ENCODE data around the gene CELA2A.
"Not testable (repeated sequence)": the region's sequence is repeated elsewhere in the genome, so short reads cannot be mapped to it uniquely, and the experiment has no call there.

Gene CELA2A

DNA sequence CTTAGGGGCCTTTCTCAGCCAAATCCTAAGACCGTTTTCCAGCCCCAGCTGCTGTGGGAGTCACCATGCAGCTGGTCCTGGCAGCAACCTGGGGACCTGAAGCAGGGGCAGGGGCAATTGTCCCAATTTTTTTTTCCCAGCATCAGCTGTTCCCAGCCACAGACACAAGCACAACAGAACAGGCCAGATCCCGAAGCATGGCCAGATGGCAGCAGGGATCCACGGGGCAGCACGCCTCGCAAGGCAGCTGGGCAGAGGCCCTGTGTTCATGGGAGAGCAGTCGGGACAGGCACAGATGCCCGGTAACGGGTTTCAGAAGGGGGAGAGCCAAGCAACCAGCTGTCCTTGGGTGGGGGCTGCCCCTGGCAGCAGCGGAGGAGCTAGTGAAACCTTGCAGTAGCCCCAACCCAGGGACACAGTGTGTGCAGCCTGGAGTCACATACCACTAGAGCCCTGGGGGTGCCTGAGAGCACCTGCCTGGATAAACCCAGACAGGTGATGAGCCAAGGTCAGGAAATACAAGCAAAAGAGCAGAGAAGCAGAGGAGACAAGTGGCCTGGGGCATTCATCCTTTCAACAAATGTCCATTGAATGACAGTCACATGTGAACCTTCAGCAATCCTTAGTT, 13.4 kb downstream of the CELA2A start:
- not testable (repeated sequence) for DNase-seq (ENCODE audit: low spot score)

DNA sequence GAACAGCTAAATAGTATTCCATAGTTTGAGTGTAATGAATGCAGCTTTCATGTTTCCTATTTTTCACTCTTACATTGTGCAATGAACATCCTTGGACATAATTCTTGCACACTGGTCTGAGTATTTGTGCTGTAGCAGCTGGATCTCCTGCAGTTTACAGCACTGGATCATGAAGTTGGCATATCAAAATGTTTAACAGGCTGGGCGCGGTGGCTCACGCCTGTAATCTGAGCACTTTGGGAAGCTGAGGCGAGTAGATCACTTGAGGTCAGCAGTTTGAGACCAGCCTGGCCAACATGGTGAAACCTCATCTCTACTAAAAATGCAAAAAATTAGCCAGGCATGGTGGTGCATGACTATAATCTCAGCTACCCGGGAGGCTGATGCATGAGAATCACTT, 14.5 kb downstream of the CELA2A start:
- DNase-seq (ENCODE audit: low spot score) = not testable (repeated sequence)

DNA sequence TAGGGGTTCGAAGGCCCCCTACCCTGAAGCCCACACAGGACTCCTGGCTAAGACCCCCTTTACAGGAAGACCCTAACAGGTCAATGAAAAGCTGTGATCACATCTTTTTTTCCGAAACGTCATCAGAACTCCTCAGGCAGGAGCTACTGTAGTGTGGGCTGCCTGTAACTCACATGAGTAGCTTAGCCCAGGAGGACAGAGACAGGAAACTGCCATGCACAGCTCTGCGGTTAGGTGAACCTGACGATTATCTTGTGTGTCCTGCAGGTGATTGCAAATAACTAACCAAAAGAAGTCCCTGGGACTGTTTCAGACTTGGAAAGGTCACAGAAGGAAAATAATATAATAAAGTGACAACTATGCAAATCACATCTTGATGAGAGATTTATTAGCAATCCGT, 15.2 kb downstream of the CELA2A start:
- not testable (repeated sequence) for DNase-seq (ENCODE audit: low spot score)

DNA sequence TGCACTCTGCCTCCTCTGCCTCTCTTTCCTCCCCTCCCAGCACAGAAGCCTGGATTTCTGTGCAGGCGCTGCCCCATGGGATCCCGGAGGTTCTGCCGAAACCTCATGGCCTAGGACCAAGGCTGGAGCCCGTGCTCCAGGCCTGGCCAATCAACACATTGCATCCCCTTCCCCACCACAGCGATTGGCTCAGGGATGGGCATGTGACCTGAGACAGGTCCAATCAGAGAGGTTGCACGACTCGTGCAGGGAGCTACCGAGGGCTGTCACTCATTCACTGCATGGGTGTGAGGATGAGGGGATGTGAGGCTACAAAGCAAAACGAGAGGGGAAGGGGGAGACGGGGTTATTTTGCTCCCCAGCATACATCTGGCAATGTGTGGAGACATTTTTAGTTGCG, 16.1 kb downstream of the CELA2A start:
- DNase-seq (ENCODE audit: low spot score) = no peak

DNA sequence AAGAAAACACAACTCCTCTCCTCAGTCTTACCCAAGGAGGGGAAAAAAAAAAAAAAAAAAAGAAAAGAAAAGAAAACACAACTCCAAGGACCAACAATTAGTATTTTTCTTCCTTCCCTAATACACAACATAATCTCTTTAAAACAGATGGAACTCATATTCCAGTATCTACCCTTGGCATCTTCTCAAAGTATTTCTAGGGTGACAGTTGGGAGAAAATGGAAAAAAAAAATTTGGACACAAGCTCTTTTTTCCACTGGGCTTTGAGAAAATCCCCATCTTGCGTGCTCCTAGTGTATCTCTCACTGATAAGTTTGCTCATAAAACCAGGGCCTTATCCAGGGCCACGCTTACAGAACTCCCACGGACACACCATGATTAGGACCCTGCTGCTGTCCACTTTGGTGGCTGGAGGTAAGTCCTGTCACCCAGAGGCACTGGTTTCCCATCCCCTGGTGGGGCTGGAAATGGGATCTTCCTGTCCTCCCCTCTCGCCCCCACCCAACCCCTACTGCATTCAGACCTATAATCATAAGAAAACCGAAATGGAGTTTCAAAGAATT, 19.3 kb downstream of the CELA2A start, which contains the start of gene CELA2B:
Gene CELA2B (plus strand): TSS at position 353 of the 563 bp plus-strand sequence. CDS start 22 bp downstream, at position 375.
- DNase-seq (ENCODE audit: low spot score) = no peak

DNA sequence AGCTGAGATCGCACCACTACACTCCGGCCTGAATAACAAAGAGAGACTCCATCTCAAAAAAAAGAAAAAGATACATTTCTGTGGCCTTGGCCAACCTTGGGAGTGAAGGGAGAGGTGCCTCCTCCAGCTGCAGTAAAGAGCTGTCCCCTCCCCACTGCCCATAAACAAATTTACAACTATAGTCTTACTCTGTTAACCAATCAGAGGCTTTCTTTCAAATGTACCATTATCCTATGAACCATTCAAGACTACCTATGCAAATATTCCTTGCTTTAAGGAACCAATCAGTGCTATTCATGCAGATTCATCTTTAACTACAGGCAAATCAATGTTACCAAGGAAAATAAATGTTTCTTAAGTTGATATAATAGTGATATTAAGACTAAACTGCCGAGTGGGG, 20.4 kb downstream of the CELA2A start:
- DNase-seq (ENCODE audit: low spot score) = no peak

DNA sequence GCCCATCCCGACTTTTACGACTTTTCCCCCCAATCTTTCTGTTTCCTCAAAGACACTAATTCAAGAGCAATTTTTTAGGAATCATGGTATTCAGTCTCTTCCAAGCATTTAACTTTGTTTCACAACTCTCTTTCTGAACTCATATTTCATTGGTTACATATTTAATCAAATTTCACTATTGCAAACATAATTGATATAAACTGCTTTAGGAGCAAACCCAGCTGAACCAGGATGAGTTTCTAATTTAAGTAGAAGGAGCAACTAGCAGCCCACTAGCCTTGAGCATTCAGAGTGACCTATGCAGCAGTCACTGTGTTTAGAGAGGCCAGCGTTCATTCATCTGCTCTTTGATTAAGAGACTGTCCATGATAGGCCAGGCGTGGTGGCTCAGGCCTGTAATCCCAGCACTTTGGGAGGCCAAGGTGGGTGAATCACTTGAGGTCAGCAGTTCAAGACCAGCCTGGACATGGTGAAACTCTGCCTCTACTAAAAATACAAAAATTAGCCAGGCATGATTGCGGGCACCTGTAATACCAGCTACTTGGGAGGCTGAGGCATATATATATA, 21.2 kb downstream of the CELA2A start:
- no peak for DNase-seq (ENCODE audit: low spot score)

DNA sequence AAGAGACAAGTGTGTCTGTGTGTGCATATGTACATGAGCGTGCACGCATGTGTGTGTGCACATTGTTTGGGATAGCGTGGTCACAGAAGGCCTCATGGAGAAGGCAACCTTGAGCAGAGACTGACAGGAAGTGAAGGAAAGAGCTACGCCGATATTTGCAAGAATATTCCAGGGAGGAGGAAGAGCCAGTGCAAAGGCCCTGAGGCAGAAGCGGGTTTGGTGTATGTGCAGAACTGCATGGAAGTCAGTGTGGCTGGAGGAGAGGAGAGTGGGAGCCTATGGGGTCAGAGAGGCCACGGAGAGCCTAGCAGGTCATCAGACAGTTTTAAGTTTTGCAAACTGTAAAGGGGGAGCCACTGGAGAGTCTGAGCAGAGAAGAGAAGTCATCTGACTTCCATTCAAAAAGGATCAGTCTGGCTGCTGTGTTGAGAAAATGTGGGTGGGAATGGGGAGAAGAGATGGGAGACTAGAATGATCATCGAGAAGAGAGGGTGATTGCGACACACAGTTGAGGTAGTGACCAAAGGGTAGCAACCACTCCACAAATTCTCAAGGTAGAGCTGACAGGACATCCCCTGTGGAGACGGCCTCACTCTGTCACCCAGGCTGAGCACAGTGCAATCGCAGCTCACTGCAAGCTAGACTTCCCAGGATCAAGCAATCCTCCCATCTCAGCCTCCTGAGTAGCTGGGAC, 23.3 kb downstream of the CELA2A start:
- no peak for DNase-seq (ENCODE audit: low spot score)

DNA sequence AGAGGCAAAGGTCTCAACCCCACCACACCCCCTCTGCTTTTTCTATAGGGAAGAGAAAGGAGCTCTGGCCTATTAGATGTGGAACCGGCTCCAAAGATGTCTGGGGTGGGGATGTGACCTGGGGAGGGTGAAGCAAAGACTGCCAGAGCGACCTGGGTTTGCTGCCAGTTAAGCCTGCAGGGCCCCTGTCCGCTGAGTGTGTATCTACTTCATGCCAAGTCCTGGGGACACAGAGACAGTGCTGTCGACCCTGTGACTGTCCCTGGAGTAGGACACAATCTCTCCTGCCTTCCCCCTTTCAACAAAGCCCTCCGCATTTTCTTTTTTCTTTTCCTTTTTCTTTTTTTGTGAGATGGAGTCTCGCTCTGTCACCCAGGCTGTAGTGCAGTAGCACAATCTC, 25.9 kb downstream of the CELA2A start:
- DNase-seq (ENCODE audit: low spot score) = not testable (repeated sequence)

DNA sequence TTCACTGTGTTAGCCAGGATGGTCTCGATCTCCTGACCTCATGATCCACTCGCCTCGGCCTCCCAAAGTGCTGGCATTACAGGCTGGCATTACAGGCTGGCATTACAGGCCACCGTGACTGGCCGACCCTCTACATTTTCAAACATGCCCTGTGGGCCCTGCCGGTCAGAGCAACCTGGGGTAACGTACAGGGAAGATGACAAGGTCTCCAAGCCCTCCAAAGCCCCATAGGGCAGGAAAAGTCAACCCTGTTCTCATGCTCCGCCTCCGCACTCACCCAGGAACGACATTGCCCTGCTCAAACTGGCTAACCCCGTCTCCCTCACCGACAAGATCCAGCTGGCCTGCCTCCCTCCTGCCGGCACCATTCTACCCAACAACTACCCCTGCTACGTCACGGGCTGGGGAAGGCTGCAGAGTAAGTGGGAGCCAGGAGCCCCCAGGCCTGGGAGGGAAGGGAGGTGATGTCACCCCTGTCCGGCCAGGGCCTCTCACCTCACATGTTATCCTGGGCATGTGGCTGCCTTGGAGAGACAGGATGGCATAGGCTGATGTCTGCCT, 26.5 kb downstream of the CELA2A start:
- DNase-seq (ENCODE audit: low spot score) = not testable (repeated sequence)

DNA sequence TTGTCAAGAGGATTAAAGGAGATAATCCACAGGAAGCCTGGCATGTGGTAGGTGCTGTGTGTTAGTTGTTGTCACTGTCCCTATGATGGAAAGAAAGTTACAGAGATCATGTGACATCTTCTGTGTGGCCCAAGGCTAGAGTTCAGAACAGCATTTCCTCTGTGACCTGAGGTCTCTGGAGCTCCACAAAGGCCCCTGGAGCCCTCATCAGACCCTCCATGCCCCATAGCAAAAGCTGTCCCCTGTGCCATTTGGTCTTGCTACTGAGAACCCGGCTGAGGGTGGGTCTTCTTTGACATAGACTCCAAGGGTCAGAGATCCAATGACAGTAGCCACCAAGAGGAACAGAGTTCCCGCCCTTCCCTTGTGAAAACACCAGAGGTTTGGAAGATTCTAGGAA, 27.4 kb downstream of the CELA2A start:
- no peak for DNase-seq (ENCODE audit: low spot score)

DNA sequence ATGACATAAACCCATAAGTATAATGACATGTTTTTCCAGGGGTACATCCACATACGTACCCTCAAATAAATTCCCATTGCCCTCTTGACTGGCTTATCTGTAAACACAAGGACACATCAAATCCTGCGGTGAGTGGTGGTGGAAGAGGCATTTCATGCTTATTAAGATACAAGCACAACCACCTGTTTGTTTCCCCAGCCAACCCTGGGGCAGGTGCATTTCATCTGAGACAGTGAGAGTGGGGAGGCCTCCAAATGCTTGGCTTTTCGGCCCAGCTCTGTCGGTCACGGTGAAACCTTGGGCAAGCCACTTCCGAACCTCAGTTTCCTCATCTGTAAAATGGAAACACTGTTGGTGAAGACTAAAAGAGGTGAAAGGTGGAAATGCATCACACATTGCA, 27.9 kb downstream of the CELA2A start:
- DNase-seq (ENCODE audit: low spot score) = not testable (repeated sequence)

DNA sequence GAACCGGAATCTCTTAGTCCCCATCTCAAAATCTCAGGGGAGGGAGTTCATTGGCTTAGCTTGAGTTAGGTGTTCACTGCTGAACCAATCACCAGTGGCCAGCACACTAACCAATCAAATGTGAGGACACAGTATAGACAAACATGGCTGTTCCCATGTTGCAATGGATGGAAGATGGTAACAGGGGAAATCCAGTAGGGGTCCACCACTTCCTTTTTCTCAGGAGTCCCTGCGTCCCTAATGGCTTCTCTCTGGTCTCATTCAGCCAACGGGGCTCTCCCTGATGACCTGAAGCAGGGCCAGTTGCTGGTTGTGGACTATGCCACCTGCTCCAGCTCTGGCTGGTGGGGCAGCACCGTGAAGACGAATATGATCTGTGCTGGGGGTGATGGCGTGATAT, 29.1 kb downstream of the CELA2A start:
- no peak for DNase-seq (ENCODE audit: low spot score)

DNA sequence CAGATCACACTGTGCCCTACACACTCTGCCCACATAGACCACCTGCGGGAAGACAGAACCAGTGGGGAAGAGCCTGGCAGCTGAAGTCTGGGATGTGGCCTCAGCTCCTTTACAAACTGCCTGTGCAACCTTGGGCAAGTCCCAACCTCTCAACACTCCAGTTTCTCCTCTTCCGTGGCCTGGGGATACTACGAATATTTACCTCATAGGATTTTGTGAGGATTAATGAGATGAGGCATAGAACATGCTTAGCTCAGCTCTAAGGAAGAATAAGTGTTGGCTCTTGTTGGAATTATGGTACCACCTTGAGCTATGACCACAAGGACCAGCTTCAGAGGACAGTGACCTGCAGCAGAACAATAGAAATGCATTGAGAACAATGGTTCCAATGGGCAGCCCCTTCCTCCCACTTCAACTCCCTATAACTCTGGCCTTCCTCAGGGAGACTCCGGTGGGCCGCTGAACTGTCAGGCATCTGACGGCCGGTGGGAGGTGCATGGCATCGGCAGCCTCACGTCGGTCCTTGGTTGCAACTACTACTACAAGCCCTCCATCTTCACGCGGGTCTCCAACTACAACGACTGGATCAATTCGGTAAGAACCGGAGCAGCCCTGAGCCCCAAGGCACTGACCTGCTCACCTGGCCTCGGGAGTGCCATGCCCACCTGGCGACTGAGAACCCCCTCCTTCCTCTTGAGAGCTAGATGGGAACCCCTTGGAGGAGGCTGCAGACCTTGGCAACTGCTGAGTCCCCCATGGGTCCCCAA, 30.5 kb downstream of the CELA2A start:
- not testable (repeated sequence) for DNase-seq (ENCODE audit: low spot score)

DNA sequence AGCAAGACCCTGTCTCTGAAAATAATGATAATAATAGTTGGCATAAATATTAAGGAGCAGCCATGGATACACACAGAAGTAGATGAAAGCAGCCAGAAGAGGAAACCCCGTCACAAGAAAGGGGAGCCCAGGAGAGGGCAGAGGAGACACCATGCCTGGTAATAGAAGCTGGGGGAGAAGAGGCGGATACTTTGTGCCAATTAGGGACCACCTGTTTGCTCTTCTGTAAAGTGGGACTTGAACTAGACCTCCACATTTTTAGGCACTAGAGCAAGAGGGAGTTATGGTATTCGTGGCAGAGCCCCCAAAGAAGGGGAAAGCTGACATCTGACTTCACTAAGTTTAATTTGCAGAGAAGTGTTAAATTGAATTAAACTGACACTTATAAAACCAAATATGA, 31.8 kb downstream of the CELA2A start:
- no peak for DNase-seq (ENCODE audit: low spot score)

DNA sequence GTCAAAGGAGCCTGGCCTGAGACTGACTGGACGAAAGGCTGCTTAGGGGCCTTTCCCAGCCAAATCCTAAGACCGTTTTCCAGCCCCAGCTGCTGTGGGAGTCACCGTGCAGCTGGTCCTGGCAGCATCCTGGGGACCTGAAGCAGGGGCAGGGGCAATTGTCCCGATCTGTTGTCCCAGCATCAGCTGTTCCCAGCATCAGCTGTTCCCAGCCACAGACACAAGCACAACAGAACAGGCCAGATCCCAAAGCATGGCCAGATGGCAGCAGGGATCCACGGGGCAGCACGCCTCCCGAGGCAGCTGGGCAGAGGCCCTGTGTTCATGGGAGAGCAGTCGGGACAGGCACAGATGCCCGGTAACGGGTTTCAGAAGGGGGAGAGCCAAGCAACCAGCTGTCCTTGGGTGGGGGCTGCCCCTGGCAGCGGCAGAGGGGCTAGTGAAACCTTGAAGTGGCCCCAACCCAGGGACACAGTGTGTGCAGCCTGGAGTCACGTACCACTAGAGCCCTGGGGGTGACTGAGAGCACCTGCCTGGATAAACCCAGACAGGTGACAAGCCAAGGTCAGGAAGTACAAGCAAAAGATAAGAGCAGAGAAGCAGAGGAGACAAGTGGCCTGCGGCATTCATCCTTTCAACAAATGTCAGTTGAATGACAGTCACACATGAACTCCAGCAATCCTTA, 32.7 kb downstream of the CELA2A start:
- no peak for DNase-seq (ENCODE audit: low spot score)

DNA sequence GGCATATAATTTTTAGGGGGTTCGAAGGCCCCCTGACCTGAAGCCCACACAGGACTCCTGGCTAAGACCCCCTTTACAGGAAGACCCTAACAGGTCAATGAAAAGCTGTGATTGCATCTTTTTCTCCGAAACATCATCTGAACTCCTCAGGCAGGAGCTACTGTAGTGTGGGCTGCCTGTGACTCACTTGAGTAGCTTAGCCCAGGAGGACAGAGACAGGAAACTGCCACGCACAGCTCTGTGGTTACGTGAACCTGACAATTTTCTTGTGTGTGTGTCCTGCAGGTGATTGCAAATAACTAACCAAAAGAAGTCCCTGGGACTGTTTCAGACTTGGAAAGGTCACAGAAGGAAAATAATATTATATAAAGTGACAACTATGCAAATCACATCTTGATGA, 34.5 kb downstream of the CELA2A start:
- not testable (repeated sequence) for DNase-seq (ENCODE audit: low spot score)

DNA sequence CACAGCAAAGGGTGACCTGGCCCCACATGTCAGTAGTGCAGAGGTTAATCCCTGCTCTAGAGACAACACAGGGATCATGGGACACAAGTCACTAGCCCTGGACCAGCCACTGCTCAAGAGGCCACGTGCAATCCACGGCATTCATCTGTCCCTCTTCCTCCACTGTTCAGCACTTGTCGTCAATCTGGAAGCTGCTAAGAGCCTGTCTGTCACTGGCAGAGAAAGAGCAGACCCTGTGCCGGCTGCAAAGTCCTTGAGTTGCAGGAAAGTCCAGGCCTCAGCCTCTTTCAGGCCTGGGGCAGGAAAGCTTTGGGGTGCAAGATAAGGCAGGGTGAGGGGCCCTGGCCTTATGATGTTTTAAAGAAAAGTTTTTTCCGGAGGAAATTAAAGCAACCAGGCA, 36.1 kb downstream of the CELA2A start:
- no peak for DNase-seq (ENCODE audit: low spot score)

DNA sequence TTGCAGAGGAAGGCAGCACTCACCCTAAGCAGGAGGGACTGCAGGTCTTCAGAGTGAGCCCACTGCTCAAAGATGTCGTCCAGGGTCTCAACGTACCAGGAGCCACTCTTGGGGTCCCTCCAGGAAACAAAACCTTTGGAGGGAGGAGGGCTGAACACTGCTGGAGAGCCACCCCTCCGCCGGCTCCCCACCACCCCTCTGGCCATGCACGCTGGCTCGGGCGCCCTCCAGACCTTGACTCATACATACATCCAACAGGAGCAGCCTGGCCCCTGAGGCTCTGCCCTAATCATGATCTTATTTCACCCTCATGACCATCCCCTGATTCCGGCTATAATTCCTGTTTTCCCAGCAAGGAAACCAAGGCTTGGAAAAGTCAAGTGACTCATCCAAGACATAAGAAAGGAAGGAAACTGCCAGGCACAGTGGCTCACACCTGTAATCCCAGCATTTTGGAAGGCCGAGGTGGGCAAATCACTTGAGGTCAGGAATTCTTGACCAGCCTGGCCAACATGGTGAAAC, 37.4 kb downstream of the CELA2A start:
- DNase-seq (ENCODE audit: low spot score) = no peak

DNA sequence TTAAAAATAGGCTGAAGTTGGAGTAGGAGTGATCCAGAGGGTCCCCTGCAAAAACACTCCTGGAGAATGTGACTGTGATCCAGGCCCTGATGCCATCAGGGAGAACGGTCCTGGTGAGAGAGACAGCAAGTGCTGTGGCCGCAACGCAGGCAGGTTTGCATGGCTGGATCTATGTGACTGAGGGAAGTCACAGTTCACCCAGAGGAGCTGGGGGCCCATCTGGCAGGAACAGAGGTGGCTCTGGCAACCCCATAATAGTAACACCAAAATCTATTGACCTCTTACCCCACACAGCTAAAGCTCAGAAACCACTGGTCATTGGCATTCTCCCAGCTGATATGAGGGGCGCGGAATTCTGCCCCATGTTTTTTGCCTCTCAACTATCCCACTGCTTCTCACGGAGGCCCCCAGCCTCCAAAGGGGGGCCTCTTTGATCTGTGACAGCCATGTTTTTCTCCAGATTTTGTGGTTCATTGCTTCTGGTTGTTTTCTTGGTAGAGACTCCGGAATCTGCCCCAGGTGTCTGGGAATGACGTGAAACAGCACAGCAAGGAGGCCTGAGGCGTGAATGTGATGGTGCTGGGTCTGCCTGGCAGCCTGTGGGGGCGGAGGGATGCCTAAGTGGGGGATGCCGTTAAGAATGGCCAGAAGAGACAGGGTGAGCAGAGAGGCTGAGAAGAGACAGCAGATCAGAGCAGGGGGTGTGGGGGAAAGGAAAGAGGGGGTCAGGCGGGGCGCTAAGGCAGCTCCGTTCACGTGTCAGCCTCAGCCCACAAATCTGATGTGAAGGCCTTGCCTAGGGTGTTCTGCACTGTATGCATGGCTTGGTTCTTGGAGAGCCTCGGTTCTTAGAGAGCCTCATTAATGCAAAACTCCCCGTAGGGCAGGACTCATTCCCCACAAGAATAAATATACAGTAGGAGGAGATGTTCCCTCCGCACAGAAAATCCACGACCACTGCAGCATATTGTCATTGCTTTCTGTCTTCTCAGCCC, 43.9 kb downstream of the CELA2A start:
- no peak for DNase-seq (ENCODE audit: low spot score)

All from COLO829 (cell line).